K562 (cell line): ENCODE results near the gene TREM1. TPM values are rescaled to one million over a fixed set of nuclear protein-coding genes. Genes with fewer than 3 reads are reported as not detected.

Source experiments
- ARID1B ChIP-seq: fragments of 450-650 bp; IDR thresholded peaks from 2 replicates; pipeline ENCODE4 v1.6.1; 2016; ENCODE audit warnings: antibody characterized with exemption, mild to moderate bottlenecking, inconsistent platforms
- CBX1 ChIP-seq: sonication (generic); IDR thresholded peaks from 2 replicates; pipeline ENCODE4 v1.6.1; 2016; ENCODE audit warnings: antibody characterized with exemption, low read depth, mild to moderate bottlenecking
- CBX8 ChIP-seq: fragments of 200-600 bp; sonication (generic); IDR thresholded peaks from 2 replicates; pipeline ENCODE4 v1.6.1; 2012; ENCODE audit warnings: borderline replicate concordance, mixed run types, low read depth, mild to moderate bottlenecking, moderate library complexity, mixed read lengths, low read length, control low read depth, inconsistent platforms; ENCODE audit not compliant: poor library complexity, severe bottlenecking; ENCODE audit errors: extremely low read depth
- CHD7 ChIP-seq: fragments of 200-600 bp; sonication (generic); IDR thresholded peaks from one replicate; pipeline ENCODE4 v1.6.1; 2012; ENCODE audit warnings: mild to moderate bottlenecking, low read depth, low read length, inconsistent platforms
- DPF2 ChIP-seq: fragments of 450-650 bp; IDR thresholded peaks from 2 replicates; pipeline ENCODE4 v1.6.1; 2016
- HES1 ChIP-seq: fragments of 450-650 bp; IDR thresholded peaks from 2 replicates; pipeline ENCODE4 v1.6.1; 2016; ENCODE audit warnings: low read depth, mild to moderate bottlenecking, moderate library complexity
- LEF1 ChIP-seq: fragments of 450-650 bp; IDR thresholded peaks from 2 replicates; pipeline ENCODE4 v1.6.1; 2016; ENCODE audit warnings: mild to moderate bottlenecking
- MEIS2 ChIP-seq: fragments of 450-650 bp; IDR thresholded peaks from 2 replicates; pipeline ENCODE4 v1.6.1; 2014; ENCODE audit warnings: mild to moderate bottlenecking; ENCODE audit not compliant: partially characterized antibody
- NELFE ChIP-seq: IDR thresholded peaks from 2 replicates; pipeline ENCODE4 v1.6.1; 2011; ENCODE audit warnings: mild to moderate bottlenecking; ENCODE audit not compliant: insufficient read depth, insufficient read length
- NONO ChIP-seq, 2 experiments: fragments of 200-400 bp in 1 of 2; fragments of 450-650 bp in 1 of 2; formaldehyde crosslinking in 1 of 2; IDR thresholded peaks; 2 replicates each; pipeline ENCODE4 v1.6.1; 2017; ENCODE audit warnings: low read depth in 2 of 2, mild to moderate bottlenecking in 2 of 2, moderate library complexity in 2 of 2, low read length in 1 of 2
- SNRNP70 ChIP-seq: fragments of 200-400 bp; formaldehyde crosslinking; optimal IDR thresholded peaks from 2 replicates; pipeline ENCODE3; 2017; ENCODE audit warnings: low read depth, low read length
- TFE3 ChIP-seq: fragments of 450-650 bp; formaldehyde crosslinking; IDR thresholded peaks from 2 replicates; pipeline ENCODE4 v1.4.0; 2020; ENCODE audit warnings: mild to moderate bottlenecking, mixed read lengths
- TRIM28 ChIP-seq: fragments of 450-650 bp; IDR thresholded peaks from 2 replicates; pipeline ENCODE4 v1.6.1; 2017
- ZFP36 ChIP-seq: fragments of 150-350 bp; IDR thresholded peaks from 2 replicates; pipeline ENCODE4 v1.6.1; 2018; ENCODE audit warnings: low read length, low read depth; ENCODE audit not compliant: partially characterized antibody
- ZNF24 ChIP-seq: fragments of 450-650 bp; IDR thresholded peaks from 2 replicates; pipeline ENCODE4 v1.6.1; 2016
- polyA plus RNA-seq, 8 experiments: library from polyadenylated mRNA; depleted of rRNA in 4 of 8; stranded (reverse) in 5 of 8; unstranded in 3 of 8; fragments of >200 nt; fragmentation: Nextera tagmentation in 2 of 8; fragmentation: Illumina TruSeq in 1 of 8; extraction: Ambion mirVana in 2 of 8; extraction: Trizol in 1 of 8; gene quantifications; 2 replicates each; pipeline versions ENCODE4 v1.2.1 to v1.2.3, GENCODE V29; 2011 to 2014; ENCODE audit warnings: inconsistent platforms in 1 of 8, missing spikeins in 1 of 8
- total RNA-seq, 7 experiments: library from RNA; depleted of rRNA in 6 of 7; stranded (reverse); fragments of >200 nt in 6 of 7; fragmentation: Illumina TruSeq in 2 of 7; extraction: Trizol in 2 of 7; gene quantifications; 2 replicates each; pipeline versions ENCODE4 v1.2.1 to v1.2.3, GENCODE V29; 2011 to 2021; ENCODE audit warnings: low replicate concordance in 1 of 7

TREM1 gene
- total and polyA plus RNA-seq, 9 of the 15 experiments (the other 6 are each of a cell fraction or from before 2014, with no cell fraction given): not detected

- no peak for TF ChIP-seq CBX8
- peak; percentile 64; the same call in 1 of the 2 replicates for TF ChIP-seq LEF1
- no peak for TF ChIP-seq SNRNP70
- TF ChIP-seq ZNF24: no peak
- TF ChIP-seq DPF2: peak; percentile 87
- peak; percentile 87 for TF ChIP-seq MEIS2
- TF ChIP-seq HES1: peak; percentile 51; the same call in 1 of the 2 replicates
- no peak for TF ChIP-seq TRIM28
- peak; percentile 6 for TF ChIP-seq ZFP36
- TF ChIP-seq NONO (IDR thresholded peaks at IDR 0.05; ENCODE audit: low read depth in 2 of 2, low read length in 1 of 2): no peak
- no peak for TF ChIP-seq NELFE
- TF ChIP-seq TFE3 (CRISPR knock-in tag): no peak
- no peak for TF ChIP-seq CHD7
- TF ChIP-seq ARID1B: peak; percentile 93
- TF ChIP-seq CBX1: no peak
Observed at GRCh38 chr6:41325446-41326066, 39.1 kb upstream of the TREM1 start (continued).
